K562 (cell line): ENCODE data around the gene CCN2. TPM values are rescaled to one million over a fixed set of nuclear protein-coding genes. Genes with fewer than 3 reads are reported as not detected.

Experiments
- ATAC-seq: fragments of 200-7000 bp; cut with Tn5 transposase; 3 replicates; pipeline ENCODE4 v1.9.1; 2020; ENCODE audit warnings: moderate library complexity
- BruUV-seq: library from RNA; stranded (reverse); fragments of 400-500 nt; replicated peaks from 2 replicates; lab custom pipeline; 2021; lab: Mats Ljungman, UMichigan
- CTCF ChIA-PET: fragments of 300-600 bp; formaldehyde crosslinking; extraction: SDS; loops from one replicate; lab custom pipeline; 2021; ENCODE audit warnings: low intra/inter-chr PET ratio; lab: Yijun Ruan, JAX
- POLR2A ChIA-PET: fragments of 300-600, 350-650 bp; sonication (Branson Sonifier 250); formaldehyde crosslinking; extraction: SDS; loops from one replicate; lab custom pipeline; 2021; ENCODE audit warnings: antibody characterized with exemption, inconsistent platforms; lab: Yijun Ruan, JAX
- DNase-seq, 4 experiments: peaks; one replicate each; pipeline versions ENCODE4 v3.0.0 to v3.0.0-alpha.2; 2011 to 2018; ENCODE audit warnings: low spot score in 3 of 4, mixed read lengths in 3 of 4; ENCODE audit errors: extremely low read depth in 1 of 4
- FAIRE-seq: peaks from 2 replicates; lab custom pipeline; 2011; peaks lifted over from hg19 to GRCh38; lab: Jason Lieb, UNC
- H2AFZ ChIP-seq: 2 replicates; pipeline ENCODE4 v1.6.0; 2011; ENCODE audit warnings: low read depth, low read length, control low read depth, inconsistent platforms
- H3K27ac ChIP-seq: fragments of 200-600 bp; 3 replicates; pipeline ENCODE4 v1.8.0; 2011; ENCODE audit warnings: low read depth, mild to moderate bottlenecking, control low read depth, inconsistent platforms, low read length, moderate library complexity, mixed read lengths; ENCODE audit errors: extremely low read depth
- H3K27me3 ChIP-seq, 2 experiments: fragments of 300-600 bp in 1 of 2; 2 replicates in 1 of 2; 3 replicates in 1 of 2; pipeline versions ENCODE4 v1.6.0 to v1.8.0; 2011; ENCODE audit warnings: inconsistent platforms in 2 of 2, low read length in 2 of 2, mild to moderate bottlenecking in 1 of 2, mixed read lengths in 1 of 2, moderate library complexity in 1 of 2; ENCODE audit not compliant: control insufficient read depth in 2 of 2, insufficient read depth in 2 of 2
- H3K36me3 ChIP-seq: fragments of 300-600 bp; 3 replicates; pipeline ENCODE4 v1.8.0; 2011; ENCODE audit warnings: mild to moderate bottlenecking, low read length, inconsistent platforms; ENCODE audit not compliant: control insufficient read depth, insufficient read depth
- H3K4me1 ChIP-seq, 2 experiments: fragments of 200-600 bp in 1 of 2; replicated peaks in 1 of 2; 2 replicates in 1 of 2; 3 replicates in 1 of 2; pipeline versions ENCODE4 v1.5.1 to v1.8.0; 2011; ENCODE audit warnings: inconsistent platforms in 2 of 2, low read length in 2 of 2, mild to moderate bottlenecking in 1 of 2, mixed read lengths in 1 of 2, moderate library complexity in 1 of 2; ENCODE audit not compliant: control insufficient read depth in 2 of 2, insufficient read depth in 2 of 2
- H3K4me2 ChIP-seq: 2 replicates; pipeline ENCODE4 v1.6.1; 2011; ENCODE audit warnings: low read length, control low read depth, inconsistent platforms, mixed read lengths; ENCODE audit not compliant: insufficient read depth
- H3K4me3 ChIP-seq: fragments of 200-600 bp; sonication (generic), shearing (Covaris generic); 2 replicates; pipeline ENCODE4 v1.5.1; 2016; ENCODE audit warnings: control low read depth, inconsistent platforms
- H3K79me2 ChIP-seq: fragments of 200-600 bp; 3 replicates; pipeline ENCODE4 v1.8.0; 2011; ENCODE audit warnings: low read length, inconsistent platforms; ENCODE audit not compliant: control insufficient read depth, insufficient read depth
- H3K9ac ChIP-seq, 2 experiments: 2 replicates each; pipeline versions ENCODE4 v1.6.0 to v1.6.1; 2011; ENCODE audit warnings: low read depth in 2 of 2, low read length in 2 of 2, control low read depth in 1 of 2, inconsistent platforms in 1 of 2, mild to moderate bottlenecking in 1 of 2, mixed read lengths in 1 of 2; ENCODE audit not compliant: insufficient read depth in 1 of 2
- H3K9me1 ChIP-seq: one replicate; pipeline ENCODE4 v1.6.0; 2011; ENCODE audit warnings: inconsistent platforms, mild to moderate bottlenecking, low read length, moderate library complexity; ENCODE audit not compliant: control insufficient read depth, insufficient read depth
- H3K9me3 ChIP-seq: replicated peaks from 2 replicates; pipeline ENCODE4 v1.5.1; 2011; ENCODE audit warnings: low read depth, low read length, inconsistent platforms; ENCODE audit not compliant: control insufficient read depth, insufficient read depth
- H4K20me1 ChIP-seq: replicated peaks from 2 replicates; pipeline ENCODE4 v1.6.1; 2011; ENCODE audit warnings: low read length, inconsistent platforms, mixed read lengths; ENCODE audit not compliant: control insufficient read depth, insufficient read depth
- CEBPG ChIP-seq, 3 experiments: fragments of 200-800 bp in 1 of 3; sonication (Bioruptor generic) in 1 of 3; sonication (generic) in 1 of 3; formaldehyde crosslinking in 1 of 3; IDR thresholded peaks in 2 of 3; conservative IDR thresholded peaks in 1 of 3; 2 replicates each; pipeline versions ENCODE4 v1.6.1 to v1.8.0; 2016 to 2022; ENCODE audit warnings: missing compliant biosample characterization in 2 of 3, missing genetic modification characterization in 2 of 3, mild to moderate bottlenecking in 1 of 3, missing genetic modification reagents in 1 of 3
- CTCF ChIP-seq, 3 experiments: IDR thresholded peaks in 2 of 3; conservative IDR thresholded peaks in 1 of 3; 2 replicates each; pipeline ENCODE4 v1.5.1; 2011 to 2012; ENCODE audit warnings: low read length in 3 of 3, mild to moderate bottlenecking in 3 of 3, control low read depth in 2 of 3, improper control_type of control experiment in 1 of 3, inconsistent platforms in 1 of 3, low read depth in 1 of 3, mixed read lengths in 1 of 3, moderate library complexity in 1 of 3; ENCODE audit not compliant: insufficient read depth in 2 of 3
- DEAF1 ChIP-seq: fragments of 450-650 bp; formaldehyde crosslinking; IDR thresholded peaks from 2 replicates; pipeline ENCODE4 v1.4.0; 2020; ENCODE audit warnings: mild to moderate bottlenecking, moderate library complexity
- ETS2 ChIP-seq: IDR thresholded peaks from 2 replicates; pipeline ENCODE4 v1.6.1; 2016; ENCODE audit warnings: borderline replicate concordance, missing genetic modification characterization, mild to moderate bottlenecking, moderate library complexity, missing compliant biosample characterization; ENCODE audit not compliant: poor library complexity, severe bottlenecking
- HNRNPL ChIP-seq: fragments of 200-400 bp; formaldehyde crosslinking; IDR thresholded peaks from 2 replicates; pipeline ENCODE4 v1.6.1; 2017; ENCODE audit warnings: low read depth, mild to moderate bottlenecking, low read length
- MEF2A ChIP-seq: IDR thresholded peaks from 2 replicates; pipeline ENCODE4 v1.6.1; 2011; ENCODE audit warnings: low read depth, mild to moderate bottlenecking, low read length, moderate library complexity; ENCODE audit not compliant: control insufficient read depth
- MEIS2 ChIP-seq: fragments of 450-650 bp; IDR thresholded peaks from 2 replicates; pipeline ENCODE4 v1.6.1; 2014; ENCODE audit warnings: mild to moderate bottlenecking; ENCODE audit not compliant: partially characterized antibody
- RAD21 ChIP-seq, 2 experiments: fragments of 250-450 bp in 1 of 2; fragments of 450-650 bp in 1 of 2; sonication (Bioruptor Pico) in 1 of 2; formaldehyde crosslinking in 1 of 2; IDR thresholded peaks in 1 of 2; conservative IDR thresholded peaks in 1 of 2; 2 replicates each; pipeline versions ENCODE4 v1.4.0 to v1.8.0; 2020 to 2022; ENCODE audit warnings: mild to moderate bottlenecking in 2 of 2, moderate library complexity in 1 of 2
- SMC3 ChIP-seq: conservative IDR thresholded peaks from 2 replicates; pipeline ENCODE4 v1.6.1; 2011; ENCODE audit warnings: low read depth, low read length, improper control_type of control experiment; ENCODE audit not compliant: insufficient read depth
- WGBS: fragments of 100-300 bp; shearing (Covaris generic); methylation state at CpG from one replicate; pipeline ENCODE4 v1.1.6; 2016; ENCODE audit warnings: low coverage, mixed read lengths; ENCODE audit not compliant: insufficient coverage; ENCODE audit errors: missing lambda C conversion rate; 5-methylcytosine and 5-hydroxymethylcytosine counted together
- in situ Hi-C: fragments of 300-500 bp; cut with MboI; formaldehyde crosslinking; loops from 4 replicates; pipeline ENCODE4 v1.15.0; 2018; ENCODE audit warnings: inconsistent platforms, mixed read lengths
- intact Hi-C: fragments of 100-400 bp; cut with micrococcal nuclease; formaldehyde crosslinking; loops from 2 replicates; pipeline ENCODE4 v1.14.2; 2022
- polyA plus RNA-seq, 8 experiments: library from polyadenylated mRNA; depleted of rRNA in 4 of 8; stranded (reverse) in 5 of 8; unstranded in 3 of 8; fragments of >200 nt; fragmentation: Nextera tagmentation in 2 of 8; fragmentation: Illumina TruSeq in 1 of 8; extraction: Ambion mirVana in 2 of 8; extraction: Trizol in 1 of 8; gene quantifications; 2 replicates each; pipeline versions ENCODE4 v1.2.1 to v1.2.3, GENCODE V29; 2011 to 2014; ENCODE audit warnings: inconsistent platforms in 1 of 8, missing spikeins in 1 of 8
- total RNA-seq, 7 experiments: library from RNA; depleted of rRNA in 6 of 7; stranded (reverse); fragments of >200 nt in 6 of 7; fragmentation: Illumina TruSeq in 2 of 7; extraction: Trizol in 2 of 7; gene quantifications; 2 replicates each; pipeline versions ENCODE4 v1.2.1 to v1.2.3, GENCODE V29; 2011 to 2021; ENCODE audit warnings: low replicate concordance in 1 of 7

CCN2 gene
- total and polyA plus RNA-seq, 9 of the 15 experiments (the other 6 are each of a cell fraction or from before 2014, with no cell fraction given): 0.40 TPM; not detected in 8

GRCh38 chr6:131909408-131910218 lies 41.6 kb downstream of the CCN2 start:
- 9% methylated on average over 3 of the region's 4 CpGs for WGBS
- in situ Hi-C loops: loop anchor here (10.0 to 25.0 kb wide), 2 partner anchors 215 to 1653 kb away; no protein-coding TSS in a partner anchor
- TF ChIP-seq SMC3: peak; percentile 74
- peak; percentile 75 for TF ChIP-seq DEAF1 (CRISPR knock-in tag)
- peak; percentile 23 for TF ChIP-seq MEIS2
- TF ChIP-seq HNRNPL: no peak
- TF ChIP-seq CTCF (IDR thresholded peaks at IDR 0.05 in 2 of 3, conservative IDR thresholded peaks at IDR 0.05 in 1 of 3; ENCODE audit: insufficient read depth in 2 of 3, low read depth in 1 of 3, low read length in 3 of 3): peak; percentile 71 to 84 (median 78)
- TF ChIP-seq ETS2 (tag): no peak
- no peak for TF ChIP-seq CEBPG (CRISPR knock-in tag; IDR thresholded peaks at IDR 0.05)
- peak; percentile 23 to 64; a peak in 2 of 4 replicates for TF ChIP-seq CEBPG (tag; conservative IDR thresholded peaks at IDR 0.05 in 1 of 2, IDR thresholded peaks at IDR 0.05 in 1 of 2)
- TF ChIP-seq MEF2A: no peak
- TF ChIP-seq RAD21 (CRISPR knock-in tag; conservative IDR thresholded peaks at IDR 0.05 in 1 of 2, IDR thresholded peaks at IDR 0.05 in 1 of 2): peak; percentile 81 to 85

More at GRCh38 chr6:131909408-131910218, 41.6 kb downstream of the CCN2 start:
- H3K36me3 ChIP-seq: no peaks in the 10 kb centered on the region
- no peaks in the 10 kb centered on the region for H3K9me3 ChIP-seq
- H3K27me3 ChIP-seq: no peaks in the 10 kb centered on the region; a peak in 1 of 5 replicates
- no peaks in the 10 kb centered on the region for H4K20me1 ChIP-seq
- no TSS peak for BruUV-seq
- peak; percentile 89 for FAIRE-seq
- no peaks in the 10 kb centered on the region for H3K79me2 ChIP-seq
- intact Hi-C loops: loop anchor here (1.0 to 5.0 kb wide), 4 partner anchors 129 to 1022 kb away; no protein-coding TSS in a partner anchor
- no peaks in the 10 kb centered on the region for H3K4me1 ChIP-seq
- H3K4me3 ChIP-seq: no peak overlapping the region
- CTCF ChIA-PET: interaction anchor here (1.2 to 1.7 kb wide), 4 partner anchors 125 to 215 kb away, joined by 3 to 7 read pairs (median 6); no protein-coding TSS in a partner anchor
- no peak overlapping the region for H3K4me2 ChIP-seq
- no peak overlapping the region for H3K27ac ChIP-seq
- H2AFZ ChIP-seq: no peak overlapping the region
- DNase-seq: peak; percentile 52 to 77 (median 64)
- peak; percentile 99 for ATAC-seq
- no peaks in the 10 kb centered on the region for H3K9me1 ChIP-seq
- POLR2A ChIA-PET: interaction anchor here (0.5 kb wide), 1 partner anchor 181 kb away, joined by 3 read pairs; no protein-coding TSS in a partner anchor
- H3K9ac ChIP-seq: no peak overlapping the region
